ENCODE measurements around the gene SLC35A3.
"Not testable (repeated sequence)": the region's sequence is repeated elsewhere in the genome, so short reads cannot be mapped to it uniquely, and the experiment has no call there.

The SLC35A3 gene

DNA sequence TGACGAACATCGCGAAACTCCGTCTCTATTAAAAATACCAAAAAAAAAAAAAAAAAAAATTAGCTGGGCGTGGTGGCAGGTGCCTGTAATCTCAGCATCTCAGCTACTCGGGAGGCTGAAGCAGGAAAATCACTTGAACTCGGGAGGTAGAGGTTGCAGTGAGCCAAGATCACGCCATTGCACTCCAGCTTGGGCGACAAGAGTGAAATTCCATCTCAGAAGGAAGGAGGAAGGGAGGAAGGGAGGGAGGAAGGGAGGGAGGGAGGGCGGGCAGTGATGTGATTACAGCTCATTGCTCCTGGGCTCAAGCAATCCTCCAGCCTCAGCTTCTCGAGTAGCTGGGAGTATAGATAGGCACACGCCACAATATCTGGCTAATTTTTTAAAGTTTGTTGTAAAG is 7.5 kb downstream of the SLC35A3 start:
- DNase-seq = not testable (repeated sequence)

DNA sequence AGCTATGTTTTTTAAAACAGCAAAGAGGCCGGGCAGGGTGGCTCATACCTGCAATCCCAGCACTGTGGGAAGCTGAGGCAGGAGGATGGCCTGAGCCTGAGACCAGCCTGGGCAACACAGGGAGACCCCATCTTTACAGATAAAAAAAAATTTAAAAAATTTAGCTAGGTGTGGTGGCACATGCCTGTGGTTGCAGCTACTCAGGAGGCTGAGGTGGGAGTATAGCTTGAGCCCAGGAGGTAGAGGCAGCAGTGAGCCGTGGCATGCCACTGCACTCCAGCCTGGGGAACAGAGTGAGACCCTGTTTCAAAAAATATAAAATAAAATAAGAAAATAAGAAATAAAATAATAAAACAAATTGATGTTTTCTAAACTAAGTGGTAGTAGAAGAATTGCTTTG is 8.4 kb downstream of the SLC35A3 start:
- no peak for DNase-seq

DNA sequence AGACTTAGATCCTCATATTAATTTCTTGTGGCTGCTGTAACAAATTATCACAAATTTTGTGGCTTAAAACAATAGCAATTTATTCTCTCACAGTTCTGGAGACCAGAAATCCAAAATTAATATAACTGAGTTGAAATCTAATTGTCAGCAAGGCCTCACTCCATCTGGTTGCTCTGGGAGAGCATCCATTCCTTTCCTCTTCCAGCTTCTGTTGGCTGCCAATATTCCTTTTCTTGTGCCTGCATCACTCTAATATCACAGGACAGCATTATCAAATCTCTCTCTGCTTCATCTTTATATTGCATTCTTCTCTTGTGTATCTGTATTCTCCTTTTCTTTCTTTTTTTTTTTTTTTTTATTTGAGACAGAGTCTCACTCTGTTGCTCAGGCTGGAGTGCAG is 9.3 kb downstream of the SLC35A3 start:
- DNase-seq = no peak

DNA sequence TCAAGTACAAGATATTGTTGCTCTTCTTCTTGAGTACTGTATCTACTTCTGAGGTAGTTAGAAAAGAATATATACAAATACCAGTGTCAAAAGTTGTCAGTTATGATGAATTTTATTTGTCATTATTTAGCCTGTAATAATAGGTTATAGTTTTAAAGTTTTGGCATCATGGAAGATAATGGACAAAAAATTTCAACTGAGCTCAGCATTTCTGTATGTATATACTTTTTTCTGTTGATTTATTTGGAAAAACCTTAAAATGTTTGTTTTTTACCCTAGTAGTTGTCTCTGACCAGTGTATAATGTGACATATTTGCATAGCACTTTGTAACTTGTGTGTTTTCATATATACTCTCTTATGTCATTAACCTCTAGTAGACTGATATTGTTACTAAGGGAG is 11.1 kb downstream of the SLC35A3 start:
- no peak for DNase-seq

DNA sequence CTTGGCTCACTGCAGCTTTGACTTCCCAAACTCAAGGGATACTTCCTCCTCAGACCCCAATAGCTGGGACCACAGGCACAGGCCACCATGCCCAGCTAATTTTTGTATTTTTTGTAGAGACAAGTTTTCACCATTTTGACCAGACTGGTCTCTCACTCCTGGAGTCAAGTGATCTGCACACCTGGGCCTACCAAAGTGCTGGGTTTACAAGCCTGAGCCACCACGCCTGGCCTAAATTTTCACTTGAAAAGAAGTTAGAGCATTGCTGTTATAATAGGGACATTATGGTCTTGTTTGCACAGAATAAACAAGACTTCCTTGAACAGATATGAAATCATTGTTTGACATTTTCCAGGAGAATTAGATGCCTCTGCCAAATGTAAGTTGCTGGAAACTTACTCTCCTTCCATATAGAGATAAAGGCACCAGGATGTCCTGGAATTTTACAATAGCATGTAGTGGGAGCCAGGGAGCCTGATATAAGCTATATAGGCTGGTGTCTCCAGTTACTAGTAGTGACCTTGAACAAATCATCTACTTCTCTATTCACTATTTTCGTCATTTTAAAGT is 16.9 kb downstream of the SLC35A3 start:
- DNase-seq = no peak

DNA sequence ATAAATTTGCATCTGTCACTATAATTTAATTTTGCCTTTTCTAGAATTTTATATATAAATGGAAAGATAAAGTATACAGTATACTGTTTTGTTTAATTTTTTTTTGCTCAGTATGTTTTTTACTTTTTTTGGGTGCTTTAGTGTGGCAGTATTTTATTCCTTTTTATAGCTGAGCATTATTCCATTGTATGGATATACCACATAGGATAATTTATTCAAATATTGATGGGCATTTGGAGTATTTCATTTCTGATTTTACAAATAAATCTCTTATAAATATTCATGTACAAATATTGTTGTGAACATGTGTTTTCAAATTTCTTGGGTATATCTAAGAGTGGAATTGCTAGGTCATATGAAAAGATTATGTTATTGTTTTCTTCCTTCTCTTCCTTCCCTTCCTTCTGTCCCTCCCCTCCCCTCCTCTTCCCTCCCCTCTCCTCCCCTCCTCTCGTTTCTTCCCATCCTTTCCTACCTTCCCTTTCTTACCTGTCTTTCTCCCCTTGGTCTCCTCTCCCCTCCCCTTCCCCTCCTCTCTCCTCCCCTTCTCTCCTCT is 18.5 kb downstream of the SLC35A3 start:
- no peak for DNase-seq

DNA sequence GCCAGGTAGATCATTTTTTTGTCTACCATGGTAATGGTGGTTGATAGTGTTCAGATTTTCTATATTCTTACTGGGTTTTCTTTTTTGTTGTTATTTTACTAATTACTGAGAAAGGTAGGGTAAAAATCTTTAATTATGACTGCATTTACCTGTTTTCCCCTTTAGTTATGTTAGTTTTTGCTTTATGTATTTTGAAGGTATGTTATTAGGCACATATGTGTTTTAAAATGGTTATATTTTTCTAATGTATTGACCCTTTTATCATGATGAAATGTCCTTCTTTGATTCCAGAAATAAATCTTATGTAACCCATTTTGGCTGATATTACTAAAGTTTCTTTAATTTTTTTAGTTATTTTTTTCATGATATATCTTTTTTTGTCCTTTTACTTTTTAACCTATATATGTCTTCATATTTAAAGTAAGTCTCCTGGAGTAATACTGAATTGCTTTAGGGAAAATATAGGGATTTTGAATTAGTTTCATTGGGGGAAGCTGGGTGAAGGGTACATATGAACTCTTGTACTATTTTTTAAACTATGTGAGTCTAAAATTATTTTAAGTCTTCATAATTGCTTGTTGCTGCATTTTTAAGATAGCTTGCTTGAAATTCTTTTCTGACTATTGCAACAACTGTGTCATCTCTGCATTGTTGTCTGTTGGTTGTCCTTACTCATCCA is 22.4 kb downstream of the SLC35A3 start:
- no peak for DNase-seq

DNA sequence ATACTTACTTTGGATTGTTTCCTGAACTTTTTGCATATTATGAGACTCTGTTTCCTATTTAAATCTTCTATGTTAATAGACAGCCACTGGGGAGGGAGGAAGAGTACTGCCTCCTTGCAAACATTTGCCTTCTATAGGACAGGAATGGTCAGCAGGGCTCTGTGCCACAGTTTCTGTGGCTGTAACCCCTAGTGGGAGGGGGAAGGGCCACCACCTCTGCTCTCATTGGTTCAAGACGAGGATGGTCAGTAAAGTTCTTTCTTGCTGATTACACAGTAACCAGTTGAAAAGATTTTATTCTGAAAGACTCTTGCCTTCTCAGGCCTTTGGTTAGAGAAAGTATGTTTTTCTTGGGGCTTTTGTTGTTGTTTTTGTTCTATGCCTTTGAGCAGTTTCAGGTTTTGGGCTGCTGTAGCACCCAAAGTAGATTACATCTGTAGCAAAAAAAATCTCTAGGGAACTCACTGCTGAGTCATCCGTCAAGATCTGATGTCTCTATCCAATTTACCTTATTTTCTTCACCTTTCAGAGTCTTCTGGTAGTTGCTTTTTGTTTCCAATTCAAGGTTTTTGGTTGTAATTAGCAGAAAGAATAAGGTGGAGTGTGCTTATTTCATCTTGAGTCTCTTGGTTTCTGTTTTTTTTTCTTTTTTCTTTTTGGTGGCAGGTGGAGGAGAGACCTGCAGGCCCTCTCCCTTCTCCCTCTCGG is 23.1 kb downstream of the SLC35A3 start:
- DNase-seq = no peak

DNA sequence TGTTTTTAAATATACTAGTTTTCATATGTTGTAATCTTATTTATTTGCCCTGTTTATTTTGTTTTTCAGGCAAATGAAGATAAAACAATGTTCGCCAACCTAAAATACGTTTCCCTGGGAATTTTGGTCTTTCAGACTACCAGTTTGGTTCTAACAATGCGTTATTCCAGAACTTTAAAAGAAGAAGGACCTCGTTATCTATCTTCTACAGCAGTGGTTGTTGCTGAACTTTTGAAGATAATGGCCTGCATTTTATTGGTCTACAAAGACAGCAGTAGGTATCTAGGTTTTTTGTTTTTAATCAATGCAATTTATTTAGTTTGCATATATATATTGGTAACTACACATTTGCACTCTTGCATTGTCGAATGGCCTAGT is 23.7 kb downstream of the SLC35A3 start:
- no peak for DNase-seq

DNA sequence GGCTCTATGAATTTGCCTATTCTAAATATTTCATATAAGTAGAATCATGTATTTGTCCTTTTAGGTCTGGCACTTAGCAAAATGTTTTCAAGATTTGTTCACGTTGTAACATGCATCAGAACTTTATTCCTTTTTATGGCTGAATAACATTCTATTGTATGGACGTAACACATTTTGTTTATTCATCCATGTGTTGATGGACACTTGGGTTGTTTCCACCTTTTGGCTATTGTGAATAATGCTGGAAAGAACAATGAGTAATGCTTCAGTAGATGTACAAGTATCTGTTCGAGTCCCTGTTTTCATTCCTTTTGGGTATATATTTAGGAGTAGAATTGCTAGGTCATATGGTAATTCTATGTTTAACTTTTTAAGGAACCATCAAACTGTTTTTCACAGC is 24.7 kb downstream of the SLC35A3 start:
- no peak for DNase-seq

DNA sequence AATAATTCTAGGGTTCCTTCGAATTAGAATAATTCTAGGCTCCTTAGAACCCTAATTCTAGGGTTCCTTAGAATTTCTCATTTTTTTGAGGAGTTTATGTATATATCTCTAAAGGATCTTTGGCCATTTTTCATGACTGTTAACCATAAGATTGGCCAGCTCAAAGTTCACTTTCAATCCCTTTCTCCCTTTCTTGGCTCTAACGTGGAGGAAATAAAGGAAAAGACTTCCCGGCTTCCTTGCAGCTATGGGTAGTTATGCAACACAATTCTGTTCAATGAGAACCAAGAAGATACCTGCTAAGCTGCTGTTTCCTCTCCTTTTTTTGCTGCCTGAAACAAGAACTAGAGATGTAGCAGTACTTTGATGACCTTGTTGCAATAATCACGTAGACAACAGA is 27.2 kb downstream of the SLC35A3 start:
- DNase-seq = no peak

DNA sequence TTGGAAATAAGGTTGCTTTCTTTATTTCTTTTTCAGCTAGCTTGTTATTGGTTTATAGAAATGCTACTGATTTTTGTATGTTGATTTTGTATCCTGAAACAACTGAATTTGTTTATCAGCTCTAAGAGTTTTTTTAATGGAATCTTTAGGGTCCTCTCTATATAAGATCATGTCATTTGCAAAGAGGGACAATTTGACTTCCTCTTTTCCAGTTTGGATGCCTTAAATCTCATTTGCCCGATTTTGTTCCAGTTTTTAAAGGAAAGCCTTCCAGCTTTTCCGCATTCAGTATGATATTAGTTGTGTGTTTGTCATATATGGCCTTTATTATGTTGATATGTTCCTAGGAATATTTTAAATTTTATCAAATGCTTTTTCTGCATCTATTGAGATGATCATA is 31.7 kb downstream of the SLC35A3 start:
- no peak for DNase-seq

DNA sequence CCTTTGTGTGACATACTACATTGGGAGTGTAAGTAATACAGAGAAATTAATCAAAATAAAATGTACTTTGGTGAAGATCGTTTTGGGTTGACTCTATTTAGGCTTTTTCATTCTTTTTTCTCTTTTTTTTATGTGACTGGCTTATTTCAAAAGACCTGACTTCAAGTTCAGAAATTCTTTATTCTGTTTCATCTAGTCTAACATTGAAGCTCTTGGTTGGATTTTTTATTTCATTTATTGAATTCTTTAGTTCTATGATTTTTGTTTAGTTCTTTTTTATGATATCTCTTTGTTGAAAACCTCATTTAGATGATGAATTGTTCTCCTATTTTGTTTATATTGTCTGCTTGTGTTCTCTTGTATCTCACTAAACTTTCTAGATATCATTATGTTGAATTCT is 35.6 kb downstream of the SLC35A3 start:
- DNase-seq = no peak

DNA sequence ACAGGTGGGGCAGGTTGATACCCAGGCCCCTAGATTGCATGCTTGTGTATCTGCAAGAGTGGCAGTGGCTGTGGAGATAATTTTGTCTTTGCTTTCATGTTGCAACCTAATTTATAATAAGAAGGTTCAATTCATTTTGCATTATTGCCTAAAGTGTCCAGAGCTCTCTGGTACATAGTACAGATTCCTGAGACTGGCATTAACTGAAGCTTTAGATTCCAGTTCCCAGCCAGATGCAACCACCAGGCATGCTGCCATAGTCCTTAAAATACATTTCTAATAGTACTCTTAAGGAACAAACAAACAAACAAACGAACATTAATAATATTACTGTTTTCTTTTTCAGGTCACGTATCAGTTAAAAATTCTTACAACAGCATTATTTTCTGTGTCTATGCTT is 36.9 kb downstream of the SLC35A3 start:
- no peak for DNase-seq

DNA sequence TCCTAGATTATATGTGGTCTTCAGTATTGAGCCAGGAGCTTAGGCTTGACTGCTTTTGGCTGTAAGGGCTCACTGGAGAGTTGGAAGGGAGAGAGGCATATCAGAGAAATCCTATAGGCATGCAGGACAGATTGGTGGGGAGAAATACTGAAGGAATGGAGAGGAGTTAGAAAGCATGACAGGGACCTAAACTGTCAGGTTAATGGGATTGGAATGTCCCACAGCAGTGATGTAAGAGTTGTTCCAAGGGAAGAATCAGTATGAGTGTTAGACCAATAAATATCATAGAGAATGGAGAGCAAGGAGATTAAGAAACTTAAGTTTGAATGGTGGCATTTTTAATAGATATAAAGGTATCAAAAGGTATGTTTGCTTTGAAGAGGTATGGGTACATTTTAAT is 39.7 kb downstream of the SLC35A3 start:
- DNase-seq = no peak

DNA sequence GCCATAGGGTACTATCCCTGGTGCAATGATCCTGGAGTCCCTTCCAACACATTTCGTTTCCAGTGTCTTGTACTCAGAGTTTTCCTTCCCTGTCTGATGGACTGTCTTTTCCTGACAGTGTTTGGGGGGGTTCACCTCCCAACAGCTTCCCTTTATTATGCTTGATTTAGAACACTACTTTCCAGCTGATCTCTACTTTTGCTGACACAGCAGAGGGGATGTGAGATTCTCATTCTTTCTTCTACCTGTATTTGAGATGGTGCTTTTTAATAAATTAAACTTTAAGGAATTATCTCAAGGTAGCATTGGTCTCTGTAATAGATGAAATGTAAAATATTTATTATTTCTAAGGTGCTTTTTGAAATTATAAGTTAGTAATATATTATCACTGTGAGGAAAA is 41.0 kb downstream of the SLC35A3 start:
- no peak for DNase-seq

DNA sequence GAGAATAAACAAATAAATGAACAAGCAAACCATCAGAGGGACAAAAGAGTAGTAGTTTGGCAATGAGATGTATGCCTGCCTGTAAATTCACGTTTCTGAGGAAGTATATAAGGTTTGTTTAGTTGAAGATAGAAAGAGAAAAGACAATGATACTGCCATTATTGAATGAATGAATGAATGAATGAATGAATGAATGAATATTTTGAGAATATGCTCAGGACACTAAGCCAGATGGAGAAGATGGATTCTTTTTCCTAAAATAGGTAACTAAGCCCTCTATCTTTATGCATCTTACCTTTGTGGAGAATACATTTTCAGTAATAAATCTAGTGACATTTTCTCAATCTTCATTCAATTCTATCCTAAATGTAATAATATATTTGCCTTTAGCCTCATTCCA is 49.4 kb downstream of the SLC35A3 start:
- no peak for DNase-seq

DNA sequence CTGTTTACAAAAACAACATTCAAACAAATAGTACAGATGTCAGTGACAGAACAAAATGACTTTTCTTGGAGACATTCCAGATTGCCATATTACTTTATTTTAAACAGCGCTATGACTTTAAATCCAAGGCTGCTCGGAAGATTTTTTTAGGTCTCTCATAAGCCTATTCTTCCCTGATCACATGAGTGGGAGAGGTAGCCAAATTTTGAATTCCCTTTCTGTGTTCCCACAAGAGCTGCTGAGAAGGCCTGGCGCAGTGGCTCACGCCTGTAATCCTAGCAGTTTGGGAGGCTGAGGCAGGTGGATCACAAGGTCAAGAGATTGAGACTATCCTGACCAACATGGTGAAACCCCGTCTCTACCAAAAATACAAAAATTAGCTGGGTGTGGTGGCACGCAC is 53.7 kb downstream of the SLC35A3 start:
- DNase-seq = no peak

DNA sequence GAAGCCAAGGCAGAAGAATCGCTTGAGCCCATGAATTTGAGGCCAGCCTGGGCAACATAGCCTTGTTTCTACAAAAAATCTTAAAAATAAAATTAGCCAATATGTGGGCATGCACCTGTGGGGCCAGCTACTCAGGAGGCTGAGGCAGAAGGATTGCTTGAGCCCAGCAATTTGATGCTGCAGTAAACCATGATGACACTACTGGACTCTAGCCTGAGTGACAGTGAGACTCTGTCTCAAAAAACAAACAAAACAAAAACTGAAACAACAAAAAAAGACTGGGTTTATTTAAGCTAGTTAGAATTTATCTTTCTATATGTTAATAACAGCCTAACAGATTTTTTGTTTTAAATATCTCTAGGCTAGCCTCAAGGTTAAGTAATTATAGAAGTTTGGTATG is 57.4 kb downstream of the SLC35A3 start:
- no peak for DNase-seq

DNA sequence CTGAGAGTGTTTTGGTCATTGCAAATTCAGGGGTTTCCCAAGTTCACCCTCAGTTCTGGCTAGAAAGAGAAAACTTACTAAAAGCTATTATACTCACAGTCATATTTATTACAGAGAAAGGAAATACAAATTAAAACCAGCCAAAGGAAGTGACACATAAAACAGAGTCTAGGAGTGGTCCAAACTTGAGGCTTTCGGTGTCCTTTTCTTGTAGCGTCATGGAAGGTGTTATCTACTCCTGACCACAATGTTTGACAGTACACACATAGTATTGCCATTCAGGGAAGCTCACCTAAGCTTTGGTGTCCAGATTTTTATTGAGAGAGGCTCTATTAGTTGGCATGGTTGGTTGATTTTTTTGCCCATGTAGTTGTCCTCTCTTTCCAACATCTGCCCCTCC is 59.0 kb downstream of the SLC35A3 start:
- no peak for DNase-seq

DNA sequence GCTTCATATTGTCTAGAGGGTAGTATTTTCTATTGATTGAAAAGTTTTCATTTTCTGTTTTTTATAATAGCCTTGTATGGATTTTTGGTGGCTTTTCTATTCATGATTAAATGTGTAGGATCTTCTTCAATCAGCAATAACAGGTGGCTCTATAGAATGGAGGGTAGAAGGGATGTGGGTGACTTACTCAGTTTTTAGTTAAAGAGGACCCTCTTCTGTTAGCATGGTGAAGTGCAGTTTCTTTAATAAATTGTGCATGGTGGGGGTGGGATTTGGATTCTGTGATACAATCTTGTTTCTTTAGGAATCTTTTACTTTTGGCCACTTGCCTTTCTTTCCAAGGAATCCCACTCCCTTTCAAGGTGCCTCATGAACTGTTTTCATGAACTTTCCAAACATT is 64.7 kb downstream of the SLC35A3 start:
- no peak for DNase-seq

DNA sequence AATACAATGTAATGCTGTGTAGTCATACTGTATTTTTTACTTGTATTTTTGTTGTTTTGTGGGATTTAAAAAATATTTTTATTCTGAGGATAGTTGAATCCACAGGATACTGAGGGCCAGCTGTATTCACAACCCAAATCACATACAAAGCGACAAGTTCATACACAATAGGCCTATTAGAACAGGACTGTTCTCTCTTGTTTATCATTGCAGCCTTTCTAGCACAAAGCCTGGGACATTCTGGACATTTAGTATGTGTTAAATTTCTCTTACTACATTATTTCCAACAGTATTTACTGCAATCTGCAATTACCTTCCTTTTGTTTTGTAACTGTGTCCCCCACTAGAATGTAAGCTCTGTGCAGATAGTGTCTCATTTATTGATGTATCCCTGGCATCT is 65.4 kb downstream of the SLC35A3 start:
- DNase-seq = no peak

DNA sequence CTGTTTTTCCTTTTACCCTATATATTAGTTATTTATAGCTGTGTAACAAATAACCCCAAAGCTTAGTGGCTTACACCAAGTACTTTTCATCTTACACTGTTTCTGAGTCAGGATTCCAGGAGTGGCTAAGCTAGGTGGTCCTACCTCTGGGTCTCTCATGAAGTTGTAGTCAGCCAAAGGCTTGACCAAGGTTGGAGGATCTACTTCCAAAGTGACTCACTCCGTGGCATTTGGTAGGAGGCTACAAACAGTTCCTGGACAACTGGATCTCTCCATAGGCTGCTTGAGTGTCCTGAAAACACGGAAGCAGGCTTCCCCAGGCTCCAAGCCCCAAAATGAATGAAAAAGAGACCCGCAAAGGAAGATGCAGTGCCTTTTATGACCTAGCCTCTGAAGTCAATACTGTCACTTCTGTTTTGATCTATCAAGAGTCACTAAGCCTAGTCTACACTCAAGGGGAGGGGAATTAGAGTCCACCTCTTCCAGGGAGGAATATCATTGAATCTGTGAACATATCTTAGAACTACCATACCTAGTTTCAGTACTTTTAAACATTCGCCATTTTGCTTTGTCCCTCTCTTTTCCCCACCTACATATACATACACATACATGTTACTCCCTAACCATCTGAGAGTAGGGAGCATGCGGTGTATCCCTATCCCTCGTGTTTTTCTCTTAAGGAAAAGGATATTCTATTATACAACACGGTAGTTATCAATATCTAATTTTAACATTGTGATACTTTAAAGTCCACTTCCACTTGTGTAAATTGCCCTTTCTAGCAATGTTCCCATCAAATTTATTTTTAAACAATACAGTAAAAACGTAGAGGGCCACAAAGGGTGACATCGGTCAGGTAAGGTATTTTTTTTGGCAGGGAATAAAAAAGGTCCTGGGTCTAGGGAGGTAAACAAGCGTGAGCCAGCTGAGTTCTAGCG is 67.2 kb downstream of the SLC35A3 start:
- no peak for DNase-seq

DNA sequence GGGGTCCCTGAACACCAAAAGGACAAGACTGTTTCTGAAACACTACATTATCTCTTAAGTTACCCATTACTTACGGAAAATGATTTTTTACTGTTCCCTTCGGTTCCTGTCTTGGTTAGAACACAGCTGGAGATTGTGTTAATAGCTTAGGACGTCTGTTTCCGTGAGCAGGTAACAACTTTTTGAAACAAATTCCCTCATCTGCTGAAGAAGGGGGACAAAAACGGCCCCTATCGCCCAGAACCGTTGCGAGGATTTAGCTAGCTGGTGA is 67.8 kb downstream of the SLC35A3 start:
- DNase-seq = no peak

Data from retina (tissue), 1 donor.